Testis (tissue), 3 donors: Measurements from ENCODE around the gene RABGAP1L. TPM values are rescaled to one million over a fixed set of nuclear protein-coding genes. Genes with fewer than 3 reads are reported as not detected.

Experiments
- DNase-seq: peaks from one replicate; pipeline ENCODE4 v3.0.0-alpha.2; 2019
- H3K27ac ChIP-seq, 2 donors: fragments of 200-600 bp; sonication (generic); one replicate each; pipeline ENCODE4 v1.5.1; 2019
- H3K27me3 ChIP-seq: fragments of 200-600 bp; sonication (generic); one replicate; pipeline ENCODE4 v1.5.1; 2019
- H3K36me3 ChIP-seq: fragments of 200-600 bp; sonication (generic); one replicate; pipeline ENCODE4 v1.5.1; 2017; ENCODE audit warnings: low read depth; ENCODE audit errors: missing control alignments
- H3K4me1 ChIP-seq: fragments of 200-600 bp; sonication (generic); one replicate; pipeline ENCODE4 v1.5.1; 2019
- H3K4me3 ChIP-seq, 2 donors: fragments of 200-600 bp; sonication (generic); one replicate each; pipeline ENCODE4 v1.5.1; 2017 to 2019
- H3K9me3 ChIP-seq: fragments of 200-600 bp; sonication (generic); one replicate; pipeline ENCODE4 v1.5.1; 2017
- CTCF ChIP-seq, 3 experiments: fragments of 450-650 bp in 2 of 3; fragments of 200-600 bp in 1 of 3; sonication (generic) in 1 of 3; IDR thresholded peaks; one replicate each; pipeline ENCODE4 v1.5.1; 2016 to 2019; ENCODE audit warnings: antibody characterized with exemption in 3 of 3, mild to moderate bottlenecking in 2 of 3, moderate library complexity in 1 of 3
- POLR2A ChIP-seq: fragments of 450-650 bp; IDR thresholded peaks from one replicate; pipeline ENCODE4 v1.6.1; 2017; ENCODE audit warnings: antibody characterized with exemption, mild to moderate bottlenecking, moderate library complexity
- WGBS, 2 donors: methylation state at CpG; one replicate each; pipeline ENCODE4 v1.1.5; 2018; 5-methylcytosine and 5-hydroxymethylcytosine counted together
- intact Hi-C: fragments of 100-400 bp; cut with DNase I; formaldehyde crosslinking; loops from one replicate; pipeline ENCODE4 v1.15.1; 2023; ENCODE audit warnings: low total_unique reads
- polyA plus RNA-seq: library from polyadenylated mRNA; stranded (reverse); fragments of 350-450 nt; fragmentation: Illumina TruSeq; extraction: RNeasy Lipid Tissue Mini Kit (QIAGEN cat#74804); gene quantifications from one replicate; pipeline ENCODE4 v1.2.3, GENCODE V29; 2014; ENCODE audit warnings: low read depth, low replicate concordance; ENCODE audit not compliant: insufficient read depth
- total RNA-seq, 2 donors: library from RNA; depleted of rRNA; stranded (reverse); fragments of >200 nt; gene quantifications; one replicate each; pipeline ENCODE4 v1.2.3, GENCODE V29; 2016

Gene RABGAP1L
- total and polyA plus RNA-seq, 3 donors from 2014 or later: 40.5 to 53.1 (median 49.5) TPM

- intact Hi-C loops: no loop called here
- no peaks in the 10 kb centered on the region for H3K9me3 ChIP-seq
- TF ChIP-seq POLR2A (no peak), CTCF (IDR thresholded peaks at IDR 0.05) (no peak)
- no peaks in the 10 kb centered on the region for H3K36me3 ChIP-seq
- H3K27me3 ChIP-seq: no peaks in the 10 kb centered on the region
- WGBS, 2 donors: 36 to 40% methylated on average over 2 of the region's 2 CpGs
- H3K27ac ChIP-seq: no peak overlapping the region
- no peak for DNase-seq
- H3K4me3 ChIP-seq: no peak overlapping the region
- H3K4me1 ChIP-seq: peaks cover 5% of the 10 kb centered on the region
Measured at GRCh38 chr1:175003521-175003920, 844.2 kb downstream of the RABGAP1L start.

GRCh38 chr1:175005085-175005783, 845.9 kb downstream of the RABGAP1L start:
- TF ChIP-seq POLR2A: no peak
- no peak for TF ChIP-seq CTCF (IDR thresholded peaks at IDR 0.05)
- Histone ChIP-seq H3K4me1 (peaks cover 5% of the 10 kb centered on the region), H3K27me3 (no peaks in the 10 kb centered on the region), H3K27ac (no peak overlapping the region), H3K9me3 (no peaks in the 10 kb centered on the region), H3K36me3 (no peaks in the 10 kb centered on the region), H3K4me3 (no peak overlapping the region)
- intact Hi-C loops: no loop called here
- no peak for DNase-seq
- 88 to 94% methylated on average over 8 of the region's 8 CpGs for WGBS, 2 donors

GRCh38 chr1:175009532-175009931, 850.2 kb downstream of the RABGAP1L start:
- Histone ChIP-seq H3K36me3 (no peaks in the 10 kb centered on the region), H3K4me3 (no peak overlapping the region)

GRCh38 chr1:175013445-175013844, 854.1 kb downstream of the RABGAP1L start:
- Histone ChIP-seq H3K27ac (no peak overlapping the region), H3K36me3 (no peaks in the 10 kb centered on the region), H3K4me1 (no peaks in the 10 kb centered on the region), H3K4me3 (no peak overlapping the region), H3K9me3 (no peaks in the 10 kb centered on the region), H3K27me3 (no peaks in the 10 kb centered on the region)
- WGBS, 2 donors: 84 to 96% methylated on average over 1 of the region's 1 CpG
- TF ChIP-seq CTCF (IDR thresholded peaks at IDR 0.05): no peak
- DNase-seq: no peak
- intact Hi-C loops: no loop called here

More at GRCh38 chr1:175009532-175009931, 850.2 kb downstream of the RABGAP1L start:
- DNase-seq: no peak
- no peak for TF ChIP-seq CTCF (IDR thresholded peaks at IDR 0.05)
- no peak for TF ChIP-seq POLR2A
- no peaks in the 10 kb centered on the region for H3K4me1 ChIP-seq
- WGBS, 2 donors: 70 to 80% methylated on average over 10 of the region's 10 CpGs
- no peaks in the 10 kb centered on the region for H3K9me3 ChIP-seq
- no peaks in the 10 kb centered on the region for H3K27me3 ChIP-seq
- H3K27ac ChIP-seq: no peak overlapping the region
- intact Hi-C loops: no loop called here

- no peak for DNase-seq
- Histone ChIP-seq H3K36me3 (no peaks in the 10 kb centered on the region), H3K9me3 (no peaks in the 10 kb centered on the region), H3K4me3 (no peak overlapping the region), H3K27ac (no peak overlapping the region), H3K4me1 (no peaks in the 10 kb centered on the region), H3K27me3 (no peaks in the 10 kb centered on the region)
- 81 to 92% methylated on average over 4 of the region's 4 CpGs for WGBS, 2 donors
- intact Hi-C loops: no loop called here
- TF ChIP-seq CTCF (IDR thresholded peaks at IDR 0.05) (no peak), POLR2A (no peak)
Measured at GRCh38 chr1:175015243-175015642, 855.9 kb downstream of the RABGAP1L start.
